Tongue (tissue), 2 donors: ENCODE results near the gene RITA1. TPM values are rescaled to one million over a fixed set of nuclear protein-coding genes. Genes with fewer than 3 reads are reported as not detected.

Source experiments
- DNase-seq: peaks from one replicate; pipeline ENCODE4 v3.0.0-alpha.2; 2015
- total RNA-seq: library from RNA; depleted of rRNA; stranded (reverse); fragments of >200 nt; gene quantifications from one replicate; pipeline ENCODE4 v1.2.3, GENCODE V29; 2014

Gene RITA1
- total RNA-seq, 1 donor from 2014 or later = 12.1 TPM

DNA sequence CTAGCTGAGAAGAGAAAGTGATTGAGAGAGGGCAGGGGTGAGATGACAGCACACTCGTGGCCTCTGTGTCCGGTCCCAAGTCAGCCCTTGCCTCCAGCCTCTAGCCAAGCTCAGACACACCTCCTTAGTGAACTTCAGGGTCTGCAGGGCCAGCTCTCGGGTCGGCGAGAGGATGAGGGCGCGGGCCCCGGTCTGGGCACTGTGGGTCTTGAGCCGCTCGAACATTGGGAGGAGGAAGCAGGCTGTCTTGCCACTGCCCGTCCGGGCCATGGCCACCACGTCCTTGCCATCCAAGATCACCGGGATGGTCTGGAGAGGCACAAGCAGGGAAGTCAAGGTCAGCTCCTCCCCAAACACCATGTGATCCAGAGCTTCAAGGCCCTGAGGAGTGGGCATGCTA lies 6.5 kb upstream of the RITA1 start:
- no peak for DNase-seq

DNA sequence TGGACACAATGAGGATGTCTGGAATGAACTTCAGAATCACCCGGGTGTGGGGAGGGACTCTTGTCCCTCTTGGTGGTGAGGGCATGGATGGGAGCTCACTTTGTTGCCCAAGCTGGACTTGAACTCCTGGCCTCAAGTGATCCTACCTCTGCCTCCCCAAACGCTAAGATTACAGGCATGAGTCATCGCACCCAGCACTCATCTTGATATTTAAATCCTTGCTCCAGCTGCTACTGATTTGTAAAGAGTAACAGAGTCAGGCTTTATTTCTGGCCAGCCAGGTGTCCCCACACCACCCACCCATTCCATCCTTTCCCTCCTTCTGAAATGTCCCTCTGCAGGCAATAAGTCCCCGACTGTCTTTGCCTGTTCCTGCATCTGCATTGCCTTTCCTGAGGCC lies 5.2 kb upstream of the RITA1 start:
- no peak for DNase-seq

DNA sequence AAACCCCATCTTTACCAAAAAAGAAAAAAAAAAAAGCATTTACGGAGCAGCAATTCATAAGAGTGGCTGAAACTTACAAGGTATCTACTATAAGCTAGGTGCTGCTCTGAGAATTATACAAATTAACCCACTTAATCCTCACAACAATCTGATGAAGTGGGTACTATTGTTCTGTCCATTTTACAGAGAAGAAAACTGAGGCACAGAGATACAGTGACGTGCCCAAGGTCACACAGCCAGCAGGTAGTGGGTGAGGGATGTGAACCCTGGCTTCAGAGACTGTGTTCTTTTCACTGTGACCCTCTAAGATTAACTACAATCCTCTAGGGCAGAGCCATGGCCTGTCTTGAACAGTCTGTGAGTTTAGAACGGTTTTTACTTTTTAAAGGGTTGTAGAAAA lies 3.5 kb upstream of the RITA1 start:
- DNase-seq = no peak

DNA sequence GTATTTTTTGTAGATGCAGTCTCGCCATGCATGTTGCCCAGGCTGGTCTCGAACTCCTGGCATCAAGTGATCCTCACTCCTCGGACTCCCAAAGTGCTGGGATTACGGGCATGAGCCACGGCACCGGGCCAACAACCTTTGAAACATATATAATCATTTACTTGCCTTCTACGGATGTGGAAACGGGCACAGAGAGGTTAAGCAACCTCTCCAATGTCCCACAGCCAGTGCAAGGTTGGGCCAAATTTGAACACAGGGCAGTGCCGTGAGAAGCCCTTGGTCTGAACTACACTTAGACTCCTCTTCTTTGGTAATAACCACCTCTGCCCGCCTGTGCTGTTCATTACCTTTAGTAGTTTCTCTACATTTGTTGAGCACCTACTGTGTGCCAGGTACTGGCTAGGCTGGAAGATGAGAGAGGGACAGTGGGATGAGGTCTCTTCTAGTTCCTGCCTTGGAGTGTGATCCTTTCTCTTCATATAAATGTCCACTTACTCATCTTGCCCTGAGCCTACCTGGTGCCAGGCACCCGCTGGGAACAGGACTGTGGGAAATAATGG lies 2.4 kb upstream of the RITA1 start:
- DNase-seq = no peak

DNA sequence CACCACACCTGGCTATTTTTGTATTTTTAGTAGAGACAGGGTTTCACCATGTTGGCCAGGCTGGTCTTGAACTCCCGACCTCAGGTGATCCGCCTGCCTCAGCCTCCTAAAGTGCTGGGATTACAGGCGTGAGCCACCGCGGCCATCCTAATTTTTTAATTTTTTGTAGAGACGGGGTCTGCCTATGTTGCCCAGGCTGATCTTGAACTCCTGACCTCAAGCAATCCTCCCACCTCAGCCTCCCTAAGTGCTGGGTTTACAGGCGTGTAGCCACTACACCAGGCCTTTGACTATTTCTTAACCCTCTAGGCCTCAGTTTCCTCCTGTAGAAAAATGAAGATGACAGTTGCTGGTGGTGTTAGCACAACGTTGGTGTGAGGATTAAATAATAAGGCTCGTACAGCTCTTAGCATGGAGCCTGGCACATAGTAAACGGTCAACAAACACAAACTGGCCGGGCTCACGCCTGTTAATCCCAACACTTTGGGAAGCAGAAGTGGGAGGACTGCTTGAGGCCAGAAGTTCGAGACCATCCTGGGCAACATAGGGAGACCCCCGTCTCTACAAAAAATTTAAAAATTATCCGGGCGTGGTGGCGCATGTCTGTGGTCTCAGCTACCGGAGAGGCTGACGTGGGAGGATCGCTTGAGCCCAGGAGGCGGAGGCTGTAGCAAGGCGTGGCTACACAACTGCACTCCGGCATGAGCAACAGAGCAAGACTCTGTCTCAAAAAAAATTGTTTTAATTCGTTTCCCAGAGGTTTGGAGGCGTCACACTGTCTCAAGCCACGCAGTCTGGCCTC lies 1.2 kb upstream of the RITA1 start:
- no peak for DNase-seq

DNA sequence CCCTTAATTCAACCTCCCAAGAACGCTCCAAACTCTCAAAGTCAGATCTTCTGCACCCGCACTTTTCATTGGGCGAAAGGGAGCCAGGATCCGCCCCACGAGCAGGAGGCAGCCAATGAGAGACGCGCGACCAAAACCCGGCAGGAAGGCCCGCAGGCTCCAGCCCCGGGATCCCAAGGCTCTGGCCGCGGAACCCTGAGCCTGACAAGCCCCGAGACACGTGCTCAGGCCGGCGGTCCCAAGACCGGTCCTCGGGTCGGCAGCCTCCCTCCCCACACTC lies 681 bp upstream of the RITA1 start:
- DNase-seq = peak; percentile 96

DNA sequence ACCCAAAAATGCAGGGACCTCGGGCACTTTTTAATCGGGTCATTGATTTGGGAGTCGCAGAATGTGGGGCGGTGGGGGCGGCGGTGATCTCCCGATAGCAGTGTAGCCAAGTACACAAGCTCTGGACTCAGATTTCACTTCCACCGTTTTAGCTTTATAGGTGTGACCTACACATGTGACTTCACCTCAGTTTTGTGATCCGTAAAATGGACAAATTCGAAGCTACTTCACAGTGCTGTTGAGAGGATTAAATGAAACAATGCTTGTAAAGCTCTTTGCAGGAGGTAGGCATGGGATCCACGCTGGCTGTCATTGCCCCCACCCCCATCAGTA lies 478 bp downstream of the RITA1 start:
- peak; percentile 41 for DNase-seq

DNA sequence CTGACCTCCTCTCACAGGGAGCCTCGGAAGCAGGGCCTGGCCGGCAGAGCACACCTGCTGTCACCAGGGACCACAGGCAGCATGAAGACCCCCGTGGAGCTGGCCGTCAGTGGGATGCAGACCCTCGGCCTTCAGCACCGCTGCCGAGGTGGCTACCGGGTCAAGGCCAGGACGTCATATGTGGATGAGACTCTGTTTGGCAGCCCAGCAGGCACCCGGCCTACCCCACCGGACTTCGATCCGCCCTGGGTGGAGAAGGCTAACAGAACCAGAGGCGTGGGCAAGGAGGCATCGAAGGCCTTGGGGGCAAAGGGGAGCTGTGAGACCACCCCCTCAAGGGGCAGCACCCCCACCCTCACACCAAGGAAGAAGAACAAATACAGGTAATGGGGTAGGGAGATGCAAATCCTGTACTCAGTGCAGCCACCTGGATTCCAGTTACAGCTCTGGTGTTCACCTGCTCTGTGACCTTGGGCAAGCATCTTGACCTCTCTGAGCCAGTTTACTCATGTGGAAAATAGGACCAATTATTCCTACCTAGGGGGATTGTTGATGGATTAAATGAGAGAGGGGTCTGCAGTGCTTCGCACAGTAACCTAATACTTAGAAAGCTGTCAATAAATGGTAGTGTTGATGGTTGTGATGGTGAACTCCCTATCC lies 1.3 kb downstream of the RITA1 start:
- DNase-seq = no peak

DNA sequence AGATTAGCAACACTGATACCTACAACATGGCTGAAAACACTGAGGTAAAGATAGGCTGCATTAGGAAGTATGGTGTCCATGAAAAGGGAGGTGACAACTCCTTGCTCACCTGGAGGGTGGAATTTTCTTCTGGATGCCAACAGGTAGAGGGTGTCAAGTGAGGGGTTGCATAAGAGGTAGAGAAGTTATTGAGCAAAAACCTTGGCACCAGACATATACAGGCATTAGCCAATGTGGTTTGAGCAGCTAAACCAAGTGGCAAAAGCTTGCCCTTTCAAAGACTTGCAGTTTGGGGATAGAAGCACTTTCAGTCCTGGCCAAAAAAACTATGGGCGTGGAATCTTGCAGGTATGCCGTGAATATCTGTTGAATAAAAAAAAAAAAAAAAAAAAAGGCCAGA lies 3.8 kb downstream of the RITA1 start:
- DNase-seq = no peak

DNA sequence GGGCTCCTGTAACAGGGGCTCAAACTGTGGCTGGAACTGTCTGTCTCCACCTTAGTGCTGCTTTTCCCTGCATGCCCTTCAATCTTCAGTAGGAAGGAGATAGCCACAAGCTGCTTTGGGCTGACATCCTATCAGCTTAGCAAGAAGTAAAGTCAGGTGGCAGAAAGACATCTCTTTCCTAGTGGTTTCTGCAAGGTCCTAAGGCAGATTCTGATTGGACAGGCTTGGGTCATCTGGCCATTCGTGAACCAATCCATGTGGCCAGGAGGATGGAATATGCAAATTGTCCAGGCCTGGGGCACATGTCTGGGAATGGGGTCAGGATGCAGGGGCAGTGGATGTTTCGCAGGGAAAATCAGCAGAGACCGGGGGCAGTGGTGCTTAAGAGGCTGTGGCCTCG lies 5.2 kb downstream of the RITA1 start:
- DNase-seq = peak; percentile 29

DNA sequence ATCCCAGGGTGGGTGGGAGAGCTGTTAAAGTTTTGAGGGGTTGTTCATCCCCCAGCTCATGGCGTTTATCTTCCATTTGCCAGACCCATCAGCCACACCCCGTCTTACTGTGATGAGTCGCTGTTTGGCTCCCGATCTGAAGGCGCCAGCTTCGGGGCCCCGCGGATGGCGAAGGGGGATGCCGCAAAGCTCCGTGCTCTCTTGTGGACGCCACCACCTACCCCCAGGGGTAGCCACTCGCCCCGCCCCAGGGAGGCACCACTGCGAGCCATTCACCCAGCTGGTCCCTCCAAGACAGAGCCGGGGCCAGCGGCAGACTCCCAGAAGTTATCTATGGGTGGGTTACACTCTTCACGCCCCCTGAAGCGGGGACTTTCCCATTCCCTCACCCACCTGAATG lies 5.7 kb downstream of the RITA1 start:
- no peak for DNase-seq

DNA sequence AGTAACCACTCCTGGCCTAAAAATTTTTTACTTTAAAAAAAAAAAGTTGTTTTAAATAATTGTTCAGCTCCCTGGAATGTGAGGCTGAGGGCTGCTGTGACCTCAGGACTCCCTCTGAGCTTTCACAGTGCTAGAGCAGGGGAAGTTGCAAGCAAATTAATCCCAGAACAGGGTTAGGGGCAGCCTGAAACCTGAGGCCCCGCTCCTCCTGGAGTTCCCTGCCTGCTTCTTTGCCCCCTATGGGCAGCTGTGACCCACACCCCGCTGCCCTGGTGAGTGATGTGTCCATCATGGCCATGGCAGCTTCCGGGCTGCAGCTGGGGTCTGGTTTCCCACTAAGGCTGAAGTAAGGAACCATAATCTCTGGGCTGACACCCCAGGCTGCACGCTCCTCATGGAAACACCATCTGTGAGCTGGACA lies 9.5 kb downstream of the RITA1 start:
- peak; percentile 43 for DNase-seq

DNA sequence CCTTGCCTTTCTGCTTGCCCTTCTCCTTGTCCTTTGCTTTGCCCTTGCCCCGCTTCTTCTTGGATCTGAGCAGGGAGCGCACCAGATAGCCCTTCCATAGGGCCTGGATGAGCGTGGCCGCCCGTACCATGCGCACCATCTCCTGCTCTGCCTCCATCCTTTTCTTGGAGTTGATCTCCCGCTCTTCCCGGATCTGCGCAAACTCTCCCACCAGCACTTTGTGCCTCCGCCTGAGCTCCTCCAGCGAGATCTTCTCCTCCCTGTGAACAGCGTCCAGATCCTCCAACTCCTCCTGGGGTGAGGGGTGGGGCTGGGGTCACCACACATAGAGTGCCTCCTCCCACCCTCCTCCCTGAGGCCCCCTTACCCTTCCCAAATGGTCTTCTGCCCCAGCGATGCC lies 10.1 kb downstream of the RITA1 start:
- no peak for DNase-seq

DNA sequence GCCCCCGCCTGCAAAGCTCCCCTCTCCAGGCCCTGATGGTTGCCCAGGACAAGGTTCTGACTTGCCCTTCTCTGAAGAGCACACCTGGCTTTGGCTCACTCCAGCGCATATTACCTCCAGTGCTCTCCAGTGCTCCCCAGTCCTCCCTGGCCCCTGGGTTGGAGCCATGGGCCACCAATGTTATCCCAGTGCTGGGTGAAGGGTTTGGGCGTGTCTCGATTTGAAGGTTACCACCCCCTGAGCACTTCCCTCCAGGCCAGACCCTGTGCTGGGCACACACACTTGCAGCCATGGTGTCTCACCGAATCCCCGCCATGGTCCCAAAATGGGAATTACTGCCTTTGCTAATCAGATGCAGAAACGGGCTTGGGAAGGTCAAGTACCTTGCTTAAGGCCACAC lies 11.1 kb downstream of the RITA1 start:
- no peak for DNase-seq

DNA sequence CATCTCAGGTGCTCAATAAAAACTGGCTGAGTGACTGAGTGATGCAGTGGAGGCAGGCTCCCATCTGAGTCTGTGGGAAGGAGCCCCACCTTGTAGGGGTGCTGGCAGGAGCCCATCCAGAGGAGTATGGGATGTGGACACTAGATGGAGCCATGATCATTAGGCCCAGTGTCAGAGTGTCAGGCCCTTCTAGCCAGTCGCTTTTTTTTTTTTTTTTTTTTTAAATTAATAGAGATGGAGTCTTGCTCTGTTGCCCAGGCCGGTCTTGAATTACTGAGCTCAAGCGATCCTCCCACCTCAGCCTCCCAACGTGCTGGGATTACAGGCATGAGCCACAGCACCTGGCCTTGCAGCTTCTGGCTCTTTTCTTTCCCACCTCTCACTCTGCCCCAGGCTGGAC lies 11.5 kb downstream of the RITA1 start:
- peak; percentile 83 for DNase-seq

DNA sequence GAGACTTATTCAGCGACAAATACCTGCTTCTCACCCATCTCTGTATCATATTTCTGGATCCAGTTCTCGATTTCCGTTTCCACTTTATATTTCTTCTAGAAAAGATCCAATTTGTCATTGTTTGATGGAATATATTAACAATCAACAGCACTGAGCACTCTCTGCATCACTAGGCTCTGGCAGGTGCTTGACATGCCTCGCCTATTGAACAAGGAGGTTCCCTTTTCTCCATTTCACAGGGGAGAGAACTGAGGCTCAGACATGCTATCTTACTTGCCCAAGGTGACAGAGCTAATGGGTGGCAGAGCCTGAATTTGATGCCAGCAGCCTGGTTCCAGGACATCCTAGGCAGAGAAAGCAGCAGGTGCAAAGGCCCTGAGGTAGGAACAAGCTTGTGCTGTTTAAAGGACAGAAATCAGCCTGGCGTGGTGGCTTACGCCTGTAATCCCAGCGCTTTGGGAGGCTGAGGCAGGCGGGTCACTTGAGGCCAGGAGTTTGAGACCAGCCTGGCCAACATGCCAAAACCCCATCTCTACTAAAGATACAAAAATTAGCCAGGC lies 12.1 kb downstream of the RITA1 start:
- DNase-seq = no peak

DNA sequence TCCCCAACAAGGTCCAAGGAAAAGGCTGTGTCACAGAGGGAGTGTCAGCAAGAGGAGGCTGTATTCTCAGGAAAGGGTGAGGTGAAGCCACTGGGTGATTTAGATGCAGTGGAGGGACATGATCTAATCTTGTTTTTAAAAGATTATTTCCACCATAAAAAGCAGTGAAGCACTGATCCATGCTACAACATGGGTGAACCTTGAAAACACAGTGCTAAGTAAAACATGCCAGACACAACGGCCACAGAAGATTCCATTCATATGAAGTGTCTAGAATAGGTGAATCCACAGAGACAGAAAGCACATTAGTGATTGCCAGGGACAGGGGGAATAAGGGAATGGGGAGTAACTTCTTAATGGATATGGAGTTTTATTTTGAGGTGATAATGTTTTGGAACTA lies 12.8 kb downstream of the RITA1 start:
- DNase-seq = no peak

DNA sequence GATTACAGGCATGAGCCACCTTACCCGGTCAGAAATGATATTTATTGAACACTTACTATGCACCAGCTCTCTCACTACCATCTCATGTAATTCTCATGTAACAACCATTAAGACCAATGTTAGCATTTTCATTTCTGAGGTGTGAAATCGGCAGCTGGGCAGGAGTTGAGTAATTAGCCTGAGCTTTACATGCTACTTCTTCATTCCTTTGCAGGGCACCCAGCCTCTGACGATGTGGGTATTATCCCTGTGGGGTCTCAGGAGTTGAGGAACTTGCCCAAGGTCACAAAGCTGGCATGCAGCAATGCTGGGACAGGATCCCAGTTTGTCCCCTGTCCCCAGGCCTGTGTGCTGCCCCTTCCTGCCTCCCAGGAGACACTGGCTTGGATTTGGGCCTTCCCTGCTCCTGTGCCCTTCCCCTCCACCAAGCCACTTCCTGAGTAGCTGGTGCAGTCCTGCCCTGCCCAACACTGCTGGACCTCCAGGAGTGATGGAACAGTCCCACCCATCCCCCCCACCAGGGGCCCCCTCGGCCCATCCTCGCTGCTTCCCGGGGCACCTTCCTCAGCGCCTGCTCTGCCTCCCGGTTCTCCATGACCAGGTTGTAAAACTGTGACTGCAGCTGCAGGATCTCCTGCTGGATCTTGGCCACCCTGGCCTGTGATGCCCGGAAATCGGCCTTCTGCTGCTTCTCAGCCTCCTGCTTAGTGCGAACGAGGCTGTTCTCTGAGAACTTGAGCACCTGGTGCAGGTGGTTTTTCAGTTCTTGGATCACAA lies 14.7 kb downstream of the RITA1 start:
- no peak for DNase-seq

DNA sequence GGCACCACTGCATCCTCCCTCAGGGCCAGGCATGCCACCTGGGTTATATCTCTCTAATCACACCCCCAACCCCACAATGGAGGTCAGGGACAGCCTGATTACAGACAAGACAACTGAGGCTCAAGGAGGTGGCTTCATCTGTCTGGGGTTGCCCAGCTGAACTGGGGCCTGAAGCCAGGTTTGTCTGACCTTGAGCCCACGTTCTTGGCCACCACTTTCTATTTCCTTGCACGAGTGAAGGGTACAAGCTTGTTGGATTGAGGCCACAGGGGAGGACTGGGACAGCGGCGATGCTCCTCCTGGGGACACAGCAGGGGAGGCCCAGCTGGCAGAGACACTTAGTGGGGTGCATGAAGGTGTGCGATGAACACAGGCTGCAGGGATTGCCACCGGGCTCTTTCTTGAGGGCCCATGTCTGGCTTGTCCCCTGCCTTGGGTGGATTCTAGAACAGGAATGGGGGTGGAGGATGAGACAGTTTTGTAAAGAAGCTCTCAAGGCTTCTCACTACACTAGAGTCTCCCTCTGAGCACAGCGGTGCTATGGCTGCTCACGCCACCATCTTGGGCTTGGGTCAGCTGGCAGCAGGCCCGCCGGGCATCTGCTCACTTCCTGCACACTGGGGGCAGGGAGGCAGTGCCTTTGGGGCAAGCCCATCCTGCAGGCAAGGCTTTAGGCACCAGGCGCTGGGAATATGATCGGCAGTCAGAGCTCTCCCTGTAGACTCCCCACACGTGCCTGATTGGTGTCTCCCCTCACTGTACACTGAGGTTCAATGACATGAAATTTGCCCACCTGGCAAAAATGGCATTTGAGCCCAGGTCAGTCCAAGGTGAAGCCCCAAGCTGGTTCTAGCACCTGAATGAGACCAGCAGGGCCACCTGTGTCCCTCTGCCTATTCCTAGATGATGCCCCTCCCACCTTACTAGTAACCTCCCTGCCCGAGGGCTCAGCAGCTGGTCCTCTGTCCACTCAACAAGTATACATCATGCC lies 16.0 kb downstream of the RITA1 start:
- DNase-seq = no peak

DNA sequence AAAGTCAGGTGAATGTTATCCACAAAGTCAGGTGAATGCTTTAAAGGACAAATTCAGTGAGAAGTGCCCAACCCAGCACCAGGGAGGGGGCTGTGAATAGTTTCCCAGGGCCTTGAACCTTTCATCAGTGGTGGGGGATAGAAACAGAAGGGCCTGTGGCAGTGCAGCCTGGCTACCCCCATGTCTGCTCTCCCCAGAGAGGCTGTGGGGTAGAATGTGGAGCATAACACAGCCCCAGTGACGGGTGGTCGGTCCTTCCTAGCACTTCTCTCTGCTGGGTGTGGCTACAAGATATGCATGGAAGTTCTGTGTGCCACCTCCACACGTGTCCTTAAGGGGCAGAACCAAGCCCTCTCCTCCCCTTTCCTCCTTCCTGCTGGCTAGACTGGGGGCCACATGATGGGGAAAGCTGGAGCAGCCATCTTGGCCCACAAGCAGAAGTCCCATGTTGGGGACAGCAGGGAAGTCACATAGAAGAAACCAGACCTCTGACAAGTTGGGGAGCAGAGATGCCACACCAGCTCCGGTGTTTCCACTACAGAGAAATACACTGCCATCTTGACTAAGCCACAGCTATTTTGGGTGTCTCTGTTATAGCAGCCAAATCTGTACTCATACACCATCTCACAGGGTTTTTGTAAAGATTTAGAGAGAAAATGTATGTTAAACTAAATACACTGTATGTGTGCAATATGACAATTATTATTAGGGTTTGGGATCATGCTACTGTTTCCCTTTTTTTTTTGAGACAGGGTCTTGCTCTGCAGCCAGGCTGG lies 17.0 kb downstream of the RITA1 start:
- no peak for DNase-seq
